GM19397 (cell line): ENCODE results near the gene LYPD3.
"Not testable (repeated sequence)": the region's sequence is repeated elsewhere in the genome, so short reads cannot be mapped to it uniquely, and the experiment has no call there.

Source experiments
- ATAC-seq: cut with Tn5 transposase; IDR thresholded peaks from one replicate; pipeline ENCODE4 v1.9.1; 2021; ENCODE audit warnings: mild to moderate bottlenecking, moderate library complexity; ENCODE audit not compliant: unreplicated experiment

Gene LYPD3

DNA sequence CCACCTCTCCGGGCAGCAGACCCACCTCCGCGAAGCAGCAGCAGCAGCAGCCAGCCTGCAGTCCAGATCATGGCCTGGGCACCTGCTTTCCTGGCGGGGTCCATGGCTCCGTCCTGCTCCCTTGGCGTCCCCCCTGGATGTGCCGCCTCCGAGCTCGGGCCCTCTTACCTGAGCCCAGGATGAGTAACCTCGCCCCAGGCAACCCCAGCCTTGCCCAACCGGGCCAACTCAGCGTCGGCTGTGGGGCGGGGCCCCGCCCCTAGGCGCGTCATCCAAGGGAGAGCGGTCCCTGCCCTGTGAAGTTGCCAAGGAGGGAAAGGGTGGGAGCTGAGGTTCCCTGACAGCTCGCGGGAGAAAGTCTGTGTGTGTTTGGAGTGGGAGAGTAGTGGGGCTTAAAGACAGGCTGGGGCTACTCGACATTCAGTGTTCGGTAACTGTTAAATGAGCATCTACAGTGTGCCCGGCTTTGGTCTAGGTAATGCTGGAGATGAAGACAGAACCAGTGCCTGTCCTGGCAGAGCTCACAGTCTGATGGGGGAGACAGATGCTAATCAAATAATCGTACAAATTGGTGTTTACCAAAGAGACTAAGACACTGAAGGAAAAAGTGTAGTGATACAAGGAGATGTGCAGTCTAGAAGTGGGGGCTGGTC lies at the start of gene LYPD3:
LYPD3 (minus strand) TSS at position 141 of the 653 bp plus-strand sequence; CDS start at position 104, 37 bp downstream.
- ATAC-seq = no peak

- not testable (repeated sequence) for ATAC-seq
Observed at GRCh38 chr19:43512399-43512798, 47.0 kb upstream of the LYPD3 start.

DNA sequence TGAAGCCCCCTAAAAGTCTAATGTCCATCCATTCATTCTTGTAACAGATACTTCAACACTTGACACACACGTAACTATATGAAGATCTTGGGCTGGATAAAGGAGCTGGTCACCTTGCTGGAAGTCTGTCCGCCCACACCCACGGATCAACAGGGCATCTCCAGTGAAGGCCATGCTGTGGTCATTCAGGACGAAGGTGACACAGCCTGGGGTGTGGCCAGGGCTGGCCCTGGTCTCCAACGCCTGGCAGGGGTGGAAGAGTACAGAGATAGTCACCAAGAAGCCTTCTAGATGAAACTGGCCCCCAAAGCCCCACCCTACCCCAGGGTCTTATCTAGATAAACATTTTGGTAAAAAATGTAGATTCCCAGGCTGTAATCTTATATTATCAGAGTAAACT lies 45.9 kb upstream of the LYPD3 start:
- no peak for ATAC-seq

DNA sequence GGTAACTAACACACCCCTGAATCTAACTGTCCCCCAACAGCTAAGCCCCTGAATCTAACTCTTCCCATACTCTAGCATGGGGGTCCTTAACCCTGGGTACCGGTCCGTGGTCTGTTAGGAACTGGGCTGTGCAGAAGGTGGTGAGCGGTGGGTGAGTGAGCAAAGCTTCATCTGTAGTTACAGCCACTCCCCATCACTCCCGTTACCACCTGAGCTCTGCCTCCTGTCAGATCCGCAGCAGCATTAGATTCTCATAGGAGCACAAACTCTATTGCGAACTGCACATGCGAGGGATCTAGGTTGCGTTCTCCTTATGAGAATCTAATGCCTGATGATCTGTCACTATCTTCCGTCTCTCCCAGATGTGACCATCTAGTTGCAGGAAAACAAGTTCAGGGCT lies 45.3 kb upstream of the LYPD3 start:
- no peak for ATAC-seq

DNA sequence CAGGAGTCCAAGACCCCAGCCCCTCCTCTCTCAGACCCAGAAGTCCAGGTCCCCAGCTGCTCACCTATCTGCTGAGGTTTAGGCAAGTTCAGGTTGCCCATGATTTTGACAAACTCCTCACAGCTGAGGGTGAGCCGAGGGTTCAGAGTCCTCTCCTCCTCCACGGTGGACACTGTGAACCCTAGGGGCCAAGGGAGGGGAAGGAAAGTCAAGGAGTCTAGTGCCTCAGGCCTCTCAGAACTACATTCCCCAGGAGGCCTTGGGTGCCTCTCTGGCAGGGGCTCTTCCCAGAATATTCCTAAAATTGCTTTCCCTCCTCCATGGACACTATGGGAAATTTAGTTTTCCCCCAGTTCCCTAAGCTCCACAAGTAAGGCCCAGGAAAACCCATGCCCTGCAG lies 42.5 kb upstream of the LYPD3 start:
- no peak for ATAC-seq

GRCh38 chr19:43506629-43507028 lies 41.2 kb upstream of the LYPD3 start:
- ATAC-seq = no peak

- no peak for ATAC-seq
Observed at GRCh38 chr19:43505941-43506340, 40.5 kb upstream of the LYPD3 start.

DNA sequence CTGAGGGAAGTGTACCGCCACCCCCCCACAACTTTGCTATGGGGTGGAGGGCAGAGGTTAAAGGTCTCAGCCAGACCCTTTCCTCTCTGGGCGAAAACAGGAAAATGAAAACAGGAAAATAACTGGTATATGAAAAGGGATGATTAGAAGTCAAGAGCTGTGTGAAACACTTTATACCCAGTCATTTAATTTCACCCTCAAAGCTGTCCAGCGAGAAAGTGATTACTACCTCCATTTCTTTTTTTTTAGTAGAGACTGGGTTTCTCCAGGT lies 39.7 kb upstream of the LYPD3 start:
- ATAC-seq = no peak

DNA sequence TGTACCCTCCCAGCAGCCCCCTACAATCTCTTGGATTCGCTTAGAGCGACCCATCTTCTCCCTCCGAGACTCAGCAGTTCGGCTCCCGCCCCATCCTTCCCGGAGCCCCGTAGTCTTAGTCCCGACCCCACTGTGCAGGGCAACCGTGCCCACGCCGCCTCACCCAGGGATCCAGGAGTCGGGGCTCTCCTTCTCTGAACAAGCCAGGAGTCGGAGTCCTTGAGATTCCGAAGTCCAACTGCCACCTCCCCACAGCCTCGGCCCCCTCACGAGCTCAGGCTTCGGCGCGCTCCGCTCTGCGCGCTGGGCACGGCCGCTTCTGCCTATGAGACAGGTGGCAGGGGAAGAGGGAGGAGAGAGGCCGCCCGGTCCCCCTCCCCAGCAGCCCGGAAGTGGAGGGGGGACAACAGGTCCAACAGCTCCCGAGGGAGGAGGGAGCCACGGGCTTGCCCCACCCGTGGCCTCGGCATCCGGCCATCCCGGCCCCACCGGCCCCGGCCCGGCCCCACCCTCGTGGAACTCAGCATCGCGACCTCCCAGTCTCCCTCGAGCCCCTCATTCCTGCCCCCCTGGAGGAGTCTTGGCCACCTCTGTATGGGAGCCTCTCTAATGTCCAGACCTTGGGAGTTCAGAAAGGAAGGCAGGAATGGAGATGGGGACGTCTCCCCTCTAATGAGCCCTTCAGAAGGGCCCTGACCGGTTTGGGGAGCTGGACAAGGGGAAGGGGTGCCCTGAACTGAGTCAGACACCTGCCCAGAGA lies 39.2 kb upstream of the LYPD3 start, which contains the start of gene PHLDB3:
PHLDB3 (minus strand) TSS at position 321 of the 760 bp plus-strand sequence. CDS start 628 bp downstream, outside the sequence.
- ATAC-seq = peak; percentile 26

- peak; percentile 79 for ATAC-seq
Observed at GRCh38 chr19:43503501-43504425, 38.4 kb upstream of the LYPD3 start.

DNA sequence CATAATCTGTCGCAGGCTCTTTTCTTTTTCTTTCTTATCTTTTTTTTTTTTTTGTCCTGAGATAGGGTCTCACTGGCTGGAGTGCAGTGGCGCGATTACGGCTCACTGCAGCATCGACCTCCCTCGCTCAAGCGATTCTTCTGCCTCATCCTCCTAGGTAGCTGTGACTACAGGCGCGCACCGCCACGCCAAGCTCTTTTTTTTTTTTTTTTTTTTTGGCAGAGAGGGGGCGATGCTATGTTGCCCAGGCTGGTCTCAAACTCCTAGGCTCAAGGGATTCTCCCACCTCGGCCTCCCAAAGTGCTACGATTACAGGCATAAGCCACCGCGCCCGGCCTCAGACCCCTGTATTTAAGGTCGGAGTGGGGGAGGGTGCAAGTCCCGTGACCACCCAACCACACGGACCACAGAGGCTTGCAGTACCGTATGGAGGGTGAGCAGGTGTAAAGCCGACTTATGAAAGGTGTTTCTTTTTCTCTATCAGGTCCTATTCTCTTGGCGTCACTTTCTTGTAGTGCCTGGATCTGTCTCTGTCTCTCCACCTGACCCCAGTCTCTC lies 37.1 kb upstream of the LYPD3 start:
- ATAC-seq = no peak

GRCh38 chr19:43501661-43502418 lies 36.4 kb upstream of the LYPD3 start:
- no peak for ATAC-seq

DNA sequence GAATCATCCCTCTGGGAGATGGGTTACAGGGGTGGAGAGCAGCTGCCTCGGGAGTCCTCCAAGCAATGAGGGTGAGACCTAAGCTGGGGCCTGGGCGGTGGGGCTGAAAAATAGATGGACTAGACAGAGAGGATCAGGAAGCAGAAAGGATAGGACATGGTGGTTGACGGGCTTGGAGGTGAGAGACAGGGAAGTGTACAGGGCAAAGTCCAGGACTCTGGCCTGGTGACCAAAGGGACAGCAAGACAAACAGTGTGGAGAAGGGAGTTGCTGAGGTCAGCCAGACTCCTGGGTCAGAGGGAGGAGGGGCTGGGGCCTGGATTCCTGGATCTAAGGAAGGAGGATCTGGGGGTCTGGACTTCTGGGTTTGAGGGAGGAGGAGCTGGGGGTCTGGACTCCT lies 33.6 kb upstream of the LYPD3 start:
- no peak for ATAC-seq

DNA sequence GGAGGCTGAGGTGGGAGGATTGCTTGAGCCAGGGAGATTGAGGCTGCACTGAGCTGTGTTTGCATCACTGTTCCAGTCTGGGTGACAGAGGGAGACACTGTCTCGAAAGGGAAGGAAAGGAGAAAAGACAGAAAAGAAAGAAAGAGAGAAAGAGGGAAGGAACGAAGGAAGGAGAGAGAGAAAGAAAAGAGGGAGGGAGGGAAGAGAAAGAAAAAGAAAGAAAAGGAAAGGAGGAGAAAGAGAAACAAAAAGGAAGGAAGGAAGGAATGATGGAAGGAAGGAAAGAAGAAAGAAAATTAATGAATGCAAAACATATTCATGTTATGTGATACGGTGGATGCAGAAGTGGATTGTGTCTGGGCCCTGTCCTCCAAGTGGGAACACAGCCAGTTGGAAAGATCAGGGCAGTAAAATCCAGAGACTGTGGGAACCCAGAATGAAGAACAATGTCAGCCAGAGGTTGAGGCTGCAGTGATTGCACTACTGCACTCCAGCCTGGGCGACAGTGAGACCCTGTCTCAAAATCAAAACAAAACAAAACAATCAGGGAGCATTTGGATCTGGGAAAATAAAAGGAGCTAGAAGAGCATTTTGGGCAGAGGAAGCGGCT lies 32.9 kb upstream of the LYPD3 start:
- ATAC-seq = no peak

DNA sequence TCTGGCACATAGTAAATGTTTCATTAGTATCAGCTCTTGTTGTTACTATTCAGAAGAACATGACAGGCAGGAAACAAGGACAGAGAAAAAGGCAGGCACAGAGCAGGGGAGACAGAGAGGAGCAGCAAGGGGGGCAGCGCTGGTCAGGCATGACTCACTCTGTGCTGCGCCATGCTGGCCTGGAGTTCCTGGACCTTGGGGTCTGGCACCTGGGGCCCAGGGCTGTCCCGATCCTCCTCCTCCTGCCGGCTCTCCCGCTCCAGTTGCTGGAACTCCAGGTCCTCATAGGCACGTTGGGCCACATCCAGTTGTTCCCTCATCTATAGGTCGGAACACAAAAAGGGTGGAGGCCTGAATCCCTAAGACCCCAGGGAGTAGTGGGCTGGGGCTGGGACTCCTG lies 31.6 kb upstream of the LYPD3 start:
- no peak for ATAC-seq

- ATAC-seq = no peak
Observed at GRCh38 chr19:43495082-43495481, 29.7 kb upstream of the LYPD3 start.

- no peak for ATAC-seq
Observed at GRCh38 chr19:43490759-43491158, 25.4 kb upstream of the LYPD3 start.

GRCh38 chr19:43489979-43490599 lies 24.7 kb upstream of the LYPD3 start:
- ATAC-seq = no peak

DNA sequence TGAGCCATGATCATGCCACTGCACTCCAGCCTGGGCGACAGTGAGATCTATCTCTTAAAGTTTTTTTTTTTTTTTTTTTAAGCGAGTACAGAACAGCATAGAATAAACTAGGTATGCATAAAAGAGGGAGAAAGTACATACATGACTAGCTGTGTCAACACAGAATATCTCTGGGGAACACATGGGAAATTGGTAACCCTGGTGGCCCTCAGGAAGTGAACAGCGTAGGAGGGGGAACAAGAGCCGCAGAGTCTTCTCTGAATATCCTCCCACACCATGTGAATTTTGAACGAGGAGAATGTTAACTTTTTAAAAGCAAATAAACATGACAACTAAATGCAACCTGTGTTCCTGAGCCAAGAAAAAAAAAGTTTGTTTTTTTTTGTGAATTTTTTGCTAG lies 23.9 kb upstream of the LYPD3 start:
- no peak for ATAC-seq

GRCh38 chr19:43488179-43488578 lies 22.8 kb upstream of the LYPD3 start:
- ATAC-seq = no peak
